Measurements from ENCODE around the gene UPK1B. TPM values are rescaled to one million over a fixed set of nuclear protein-coding genes. Genes with fewer than 3 reads are reported as not detected.
"Not testable (repeated sequence)": the region's sequence is repeated elsewhere in the genome, so short reads cannot be mapped to it uniquely, and the experiment has no call there.

UPK1B gene
- 1 to 10 TPM; 6.6 to 9.3 TPM for total RNA-seq

DNA sequence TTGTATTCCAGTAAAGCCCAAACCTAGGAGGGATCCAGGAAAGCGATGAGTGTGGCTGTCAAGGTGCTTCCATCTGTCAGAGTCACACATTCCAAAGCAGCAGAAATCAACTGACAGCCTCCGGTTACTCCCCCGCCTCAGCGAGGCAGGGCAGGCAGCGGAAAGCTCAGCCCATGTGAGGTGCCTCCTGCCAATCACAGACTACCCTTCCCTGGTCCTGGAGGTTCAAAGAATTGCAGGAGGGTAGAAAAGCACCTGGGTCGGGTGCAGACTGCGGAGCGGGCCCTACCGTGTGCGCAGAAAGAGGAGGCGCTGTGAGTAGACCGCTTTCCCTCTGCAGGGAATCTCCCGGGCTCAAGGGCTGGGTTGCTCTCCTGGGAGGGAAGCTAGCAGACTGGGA, at the start of gene UPK1B:
UPK1B (plus strand) TSS at position 274 of the 400 bp plus-strand sequence. CDS start 13,144 bp downstream, outside the sequence.
- no peak for DNase-seq

DNA sequence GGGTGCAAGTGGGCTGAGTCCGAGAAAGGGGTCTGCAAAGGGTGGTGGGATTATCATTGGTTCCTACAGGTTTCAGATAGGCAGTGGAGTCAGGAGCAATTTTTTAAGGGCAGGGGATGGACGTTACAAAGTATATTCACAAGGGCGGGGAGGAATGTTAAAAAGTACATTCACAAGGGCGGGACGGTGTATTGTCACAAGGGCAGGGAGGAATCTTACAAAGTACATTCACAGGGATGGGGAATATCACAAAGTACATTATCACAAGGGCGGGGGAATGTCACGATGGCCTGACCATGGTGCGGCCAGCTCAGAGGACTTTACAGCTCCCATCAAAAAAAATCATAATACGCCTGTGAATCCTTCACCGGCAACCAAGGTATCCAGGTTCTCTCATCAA, 48.1 kb upstream of the UPK1B start:
- DNase-seq (no peak), ATAC-seq (no peak)
- Histone ChIP-seq H3K36me3 (replicated peaks in 1 of 2; ENCODE audit: insufficient read depth in 1 of 2, low read depth in 2 of 2) (no peaks in the 10 kb centered on the region), H3K4me3 (no peak overlapping the region), H3K9me3 (no peaks in the 10 kb centered on the region), H3K4me1 (no peaks in the 10 kb centered on the region), H3K27ac (no peak overlapping the region), H3K27me3 (no peaks in the 10 kb centered on the region)
- TF ChIP-seq POLR2A (IDR thresholded peaks at IDR 0.05), result no peak
- TF ChIP-seq, protein P1, sequence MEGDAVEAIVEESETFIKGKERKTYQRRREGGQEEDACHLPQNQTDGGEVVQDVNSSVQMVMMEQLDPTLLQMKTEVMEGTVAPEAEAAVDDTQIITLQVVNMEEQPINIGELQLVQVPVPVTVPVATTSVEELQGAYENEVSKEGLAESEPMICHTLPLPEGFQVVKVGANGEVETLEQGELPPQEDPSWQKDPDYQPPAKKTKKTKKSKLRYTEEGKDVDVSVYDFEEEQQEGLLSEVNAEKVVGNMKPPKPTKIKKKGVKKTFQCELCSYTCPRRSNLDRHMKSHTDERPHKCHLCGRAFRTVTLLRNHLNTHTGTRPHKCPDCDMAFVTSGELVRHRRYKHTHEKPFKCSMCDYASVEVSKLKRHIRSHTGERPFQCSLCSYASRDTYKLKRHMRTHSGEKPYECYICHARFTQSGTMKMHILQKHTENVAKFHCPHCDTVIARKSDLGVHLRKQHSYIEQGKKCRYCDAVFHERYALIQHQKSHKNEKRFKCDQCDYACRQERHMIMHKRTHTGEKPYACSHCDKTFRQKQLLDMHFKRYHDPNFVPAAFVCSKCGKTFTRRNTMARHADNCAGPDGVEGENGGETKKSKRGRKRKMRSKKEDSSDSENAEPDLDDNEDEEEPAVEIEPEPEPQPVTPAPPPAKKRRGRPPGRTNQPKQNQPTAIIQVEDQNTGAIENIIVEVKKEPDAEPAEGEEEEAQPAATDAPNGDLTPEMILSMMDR (IDR thresholded peaks at IDR 0.05), result no peak
- intact Hi-C loops (cut with DNase I), result no loop called here
- 84 to 90% methylated on average over 10 of the region's 10 CpGs for WGBS, 2 donors

More for the DNA sequence above, at the start of gene UPK1B:
- H3K4me1 ChIP-seq, result no peaks in the 10 kb centered on the region
- no peak for TF ChIP-seq POLR2A (IDR thresholded peaks at IDR 0.05)
- TF ChIP-seq, protein P1 (IDR thresholded peaks at IDR 0.05), result no peak
- ATAC-seq, result peak; percentile 47
- no peaks in the 10 kb centered on the region for H3K9me3 ChIP-seq
- 41 to 48% methylated on average over 13 of the region's 13 CpGs for WGBS, 2 donors
- no peaks in the 10 kb centered on the region for H3K36me3 ChIP-seq (replicated peaks in 1 of 2; ENCODE audit: insufficient read depth in 1 of 2, low read depth in 2 of 2)
- intact Hi-C loops (cut with DNase I), result no loop called here
- H3K4me3 ChIP-seq, result no peak within 1 kb of the TSS
- no peaks in the 10 kb centered on the region for H3K27me3 ChIP-seq
- no peak within 1 kb of the TSS for H3K27ac ChIP-seq

DNA sequence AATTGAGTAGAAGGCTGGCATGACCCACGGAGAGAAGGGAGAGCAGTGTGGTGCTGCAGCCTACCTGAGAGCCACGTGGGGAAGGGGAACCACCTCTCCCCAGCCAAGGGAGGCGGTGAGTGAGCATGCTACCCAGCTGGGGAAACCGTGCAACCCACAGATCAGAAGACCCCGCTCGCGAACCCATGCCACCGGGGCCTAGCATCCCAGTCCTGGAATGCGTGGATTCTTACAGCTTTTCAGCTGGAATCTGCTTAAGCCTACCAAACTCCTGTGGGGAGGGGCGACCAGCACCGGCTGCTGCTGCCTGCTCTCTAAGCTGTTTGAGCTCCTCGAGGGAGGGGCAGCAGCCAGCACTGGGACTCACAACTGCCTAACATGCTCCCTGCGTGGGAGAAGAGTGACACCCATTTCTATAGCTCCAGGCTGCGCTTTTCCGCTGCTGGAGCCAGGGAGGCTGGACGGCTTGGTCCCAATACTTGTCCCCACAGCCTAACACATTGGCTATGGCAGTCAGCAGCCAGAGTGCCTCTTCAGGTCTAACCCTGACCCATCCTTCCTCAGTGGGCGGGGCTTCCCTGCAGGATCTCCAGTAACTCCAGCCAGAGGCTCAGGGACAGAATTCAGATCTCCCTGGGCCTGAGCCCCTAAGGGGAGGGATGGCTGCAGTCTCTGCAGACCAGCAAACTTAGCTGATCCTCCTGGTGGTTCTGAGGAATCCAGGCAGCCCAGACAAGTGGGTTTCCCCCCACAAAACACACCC, 47.5 kb upstream of the UPK1B start:
- TF ChIP-seq POLR2A (IDR thresholded peaks at IDR 0.05), result no peak
- TF ChIP-seq, protein P1 (IDR thresholded peaks at IDR 0.05), result no peak
- WGBS, 2 donors, result 64 to 69% methylated on average over 16 to 17 of the region's 17 CpGs
- ATAC-seq (no peak), DNase-seq (no peak)
- H3K36me3 ChIP-seq (replicated peaks in 1 of 2; ENCODE audit: insufficient read depth in 1 of 2, low read depth in 2 of 2), result no peaks in the 10 kb centered on the region
- no peaks in the 10 kb centered on the region for H3K9me3 ChIP-seq
- no peaks in the 10 kb centered on the region for H3K27me3 ChIP-seq
- intact Hi-C loops (cut with DNase I), result no loop called here
- H3K27ac ChIP-seq, result no peak overlapping the region
- no peak overlapping the region for H3K4me3 ChIP-seq
- no peaks in the 10 kb centered on the region for H3K4me1 ChIP-seq

DNA sequence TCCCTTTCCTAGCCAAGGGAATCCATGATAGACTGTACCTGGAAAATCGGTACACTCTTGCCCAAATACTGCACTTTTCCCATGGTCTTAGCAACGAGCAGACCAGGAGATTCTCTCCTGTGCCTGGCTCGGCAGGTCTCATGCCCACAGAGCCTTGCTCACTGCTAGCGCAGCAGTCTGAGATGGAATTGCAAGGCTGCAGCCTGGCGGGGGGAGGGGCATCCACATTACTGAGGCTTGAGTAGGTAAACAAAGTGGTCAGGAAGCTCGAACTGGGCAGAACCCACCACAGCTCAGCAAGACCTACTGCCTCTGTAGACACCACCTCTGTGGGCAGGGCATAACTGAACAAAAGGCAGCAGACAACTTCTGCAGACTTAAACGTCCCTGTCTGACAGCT, 43.1 kb upstream of the UPK1B start:
- H3K36me3 ChIP-seq (replicated peaks in 1 of 2; ENCODE audit: insufficient read depth in 1 of 2, low read depth in 2 of 2); H3K4me1 ChIP-seq; H3K4me3 ChIP-seq; H3K27ac ChIP-seq; intact Hi-C loops (cut with DNase I); DNase-seq; ATAC-seq; H3K27me3 ChIP-seq; H3K9me3 ChIP-seq: not testable (repeated sequence)
- 47 to 66% methylated on average over 4 to 6 of the region's 7 CpGs for WGBS, 2 donors

DNA sequence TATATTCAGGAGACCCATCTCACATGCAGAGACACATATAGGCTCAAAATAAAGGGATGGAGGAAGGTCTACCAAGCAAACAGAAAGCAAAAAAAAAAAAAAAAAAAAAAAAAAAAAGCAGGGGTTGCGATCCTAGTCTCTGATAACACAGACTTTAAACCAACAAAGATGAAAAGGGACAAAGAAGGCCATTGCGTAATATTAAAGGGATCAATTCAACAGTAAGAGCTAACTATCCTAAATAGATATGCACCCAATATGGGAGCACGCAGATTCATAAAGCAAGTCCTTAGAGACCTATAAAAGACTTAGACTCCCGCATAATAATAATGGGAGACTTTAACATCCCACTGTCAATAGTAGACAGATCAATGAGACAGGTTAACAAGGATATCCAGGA, 41.1 kb upstream of the UPK1B start:
- H3K4me1 ChIP-seq; H3K27ac ChIP-seq; DNase-seq; H3K9me3 ChIP-seq; ATAC-seq; H3K36me3 ChIP-seq (replicated peaks in 1 of 2; ENCODE audit: insufficient read depth in 1 of 2, low read depth in 2 of 2); intact Hi-C loops (cut with DNase I); H3K4me3 ChIP-seq; H3K27me3 ChIP-seq: not testable (repeated sequence)
- 81% methylated on average over 4 of the region's 4 CpGs for WGBS, 2 donors

DNA sequence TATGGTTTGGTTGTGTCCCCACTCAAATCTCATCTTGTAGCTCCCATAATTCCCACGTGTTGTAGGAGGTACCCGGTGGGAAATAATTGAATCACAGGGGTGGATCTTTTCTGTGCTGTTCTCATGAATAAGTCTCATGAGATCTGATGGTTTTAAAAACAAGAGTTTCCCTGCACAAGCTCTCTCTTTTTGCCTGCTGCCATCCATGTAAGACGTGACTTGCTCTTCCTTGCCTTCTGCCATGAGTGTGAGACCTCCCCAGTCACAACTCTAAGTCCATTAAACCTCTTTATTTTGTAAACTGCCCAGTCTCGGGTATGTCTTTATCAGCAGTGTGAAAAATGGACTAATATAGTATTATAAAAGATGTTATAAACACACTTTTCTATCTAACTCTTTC, 34.0 kb upstream of the UPK1B start:
- ATAC-seq, result not testable (repeated sequence)

More for the DNA sequence above, 34.0 kb upstream of the UPK1B start:
- H3K27me3 ChIP-seq; DNase-seq; H3K4me1 ChIP-seq; intact Hi-C loops (cut with DNase I); H3K4me3 ChIP-seq; H3K36me3 ChIP-seq (replicated peaks in 1 of 2; ENCODE audit: insufficient read depth in 1 of 2, low read depth in 2 of 2); H3K9me3 ChIP-seq; H3K27ac ChIP-seq: not testable (repeated sequence)
- WGBS, 2 donors, result 68 to 79% methylated on average over 4 of the region's 4 CpGs

Data from body of pancreas (tissue), 4 donors.